Midbrain (tissue), 1 donor: ENCODE results near the gene TARBP1.
"Not testable (repeated sequence)": the region's sequence is repeated elsewhere in the genome, so short reads cannot be mapped to it uniquely, and the experiment has no call there.

Experiments
- DNase-seq: peaks from one replicate; lab custom pipeline; 2025; lab: John Stamatoyannopoulos, UW

TARBP1 gene

DNA sequence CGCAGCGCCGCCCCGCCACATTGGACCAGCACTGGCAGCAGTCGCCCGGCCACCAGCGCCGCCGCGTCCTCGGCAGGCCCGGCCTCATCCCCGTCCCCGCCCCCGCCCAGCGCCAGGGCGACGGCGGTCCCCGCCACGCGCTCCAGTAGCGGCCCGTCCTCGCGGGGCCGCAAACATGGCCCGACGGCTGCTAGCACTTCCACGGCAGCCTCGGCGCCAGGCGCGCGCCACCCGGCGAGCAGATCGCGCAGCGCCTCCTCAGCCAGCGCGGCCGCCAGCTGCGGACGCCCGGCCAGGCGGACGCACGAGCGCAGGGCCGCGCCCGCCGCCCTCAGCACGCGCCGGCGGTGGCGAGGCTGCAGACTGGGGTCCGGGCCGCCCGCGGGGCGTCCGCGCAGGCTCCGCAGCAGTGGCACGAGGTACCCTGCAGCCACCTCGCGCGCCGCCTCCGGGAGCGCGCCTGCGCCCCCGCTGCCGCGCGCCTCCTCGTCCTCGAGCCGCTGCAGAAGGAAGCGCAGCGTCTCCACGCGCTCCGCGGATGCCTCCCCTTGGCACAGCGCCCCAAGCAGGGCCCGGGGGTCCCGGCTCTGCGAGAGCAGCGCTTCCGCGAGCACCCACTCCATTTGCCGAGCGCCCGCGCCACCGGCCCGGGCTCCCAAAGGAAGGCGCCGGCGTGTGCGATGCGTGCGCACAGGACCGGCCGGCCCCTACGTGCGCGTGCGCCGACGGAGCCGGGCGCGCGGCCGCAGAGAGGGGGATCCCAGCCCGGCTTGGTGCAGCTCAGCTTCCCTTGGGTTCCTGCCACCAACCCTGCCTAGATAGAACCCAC, at the start of gene TARBP1:
TSS of gene TARBP1 (minus strand) at position 699 of the 829 bp plus-strand sequence. CDS start at position 623, 76 bp downstream.
- DNase-seq, result peak; percentile 72

GRCh38 chr1:234528074-234528865, 49.3 kb upstream of the TARBP1 start:
- DNase-seq, result peak; percentile 46

GRCh38 chr1:234527346-234527745, 48.4 kb upstream of the TARBP1 start:
- no peak for DNase-seq

DNA sequence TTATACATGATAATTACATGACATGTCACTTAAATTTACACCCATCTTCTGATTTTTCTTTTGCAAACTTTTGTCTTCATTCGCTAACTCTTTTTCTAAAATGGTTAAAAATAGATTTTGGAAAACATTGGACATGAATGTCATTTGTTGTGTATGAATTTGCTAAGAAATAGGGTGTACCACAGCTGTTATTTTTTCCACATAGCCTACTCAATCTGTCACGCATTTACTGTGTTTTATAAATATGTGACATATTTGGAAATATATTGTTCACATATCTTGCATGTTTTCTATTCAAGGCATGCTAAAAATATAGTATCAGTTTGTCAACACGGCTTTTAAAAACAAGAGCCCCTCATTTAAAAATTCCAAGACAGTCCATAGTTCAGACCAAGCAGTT, 47.9 kb upstream of the TARBP1 start:
- DNase-seq, result no peak

DNA sequence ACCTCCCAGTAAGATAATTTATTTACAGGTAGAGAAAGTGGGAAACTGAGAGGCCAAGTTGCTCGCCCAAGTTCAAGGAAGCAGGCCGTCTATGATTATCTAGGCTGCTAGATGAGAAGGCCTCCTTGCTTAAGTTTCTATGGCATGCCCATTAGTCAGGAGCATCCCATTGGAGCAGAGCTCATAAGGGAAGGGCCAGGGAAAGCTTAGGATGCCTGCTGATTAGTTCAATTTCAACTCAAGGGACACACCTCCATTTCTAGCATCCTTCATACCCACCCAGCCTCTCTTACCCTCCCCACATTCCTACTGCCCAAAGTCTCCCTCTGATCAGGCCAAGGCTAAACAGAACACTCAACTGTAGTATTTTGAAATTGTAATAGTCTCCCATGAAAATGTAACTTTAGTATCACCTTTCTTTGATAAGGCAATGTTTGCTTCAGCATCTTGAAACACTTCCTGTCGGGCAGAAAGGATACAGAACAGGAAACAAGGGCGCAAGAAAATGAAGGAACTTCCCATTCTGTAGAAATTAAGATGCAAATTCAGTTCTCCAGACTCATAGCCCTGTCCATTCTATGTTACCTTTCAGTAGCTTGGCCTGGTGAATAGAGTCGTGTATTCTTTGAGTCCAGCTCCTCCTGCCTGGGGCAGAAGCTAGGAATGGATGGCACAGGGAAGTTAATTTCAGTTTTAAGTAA, 46.3 kb upstream of the TARBP1 start:
- no peak for DNase-seq

DNA sequence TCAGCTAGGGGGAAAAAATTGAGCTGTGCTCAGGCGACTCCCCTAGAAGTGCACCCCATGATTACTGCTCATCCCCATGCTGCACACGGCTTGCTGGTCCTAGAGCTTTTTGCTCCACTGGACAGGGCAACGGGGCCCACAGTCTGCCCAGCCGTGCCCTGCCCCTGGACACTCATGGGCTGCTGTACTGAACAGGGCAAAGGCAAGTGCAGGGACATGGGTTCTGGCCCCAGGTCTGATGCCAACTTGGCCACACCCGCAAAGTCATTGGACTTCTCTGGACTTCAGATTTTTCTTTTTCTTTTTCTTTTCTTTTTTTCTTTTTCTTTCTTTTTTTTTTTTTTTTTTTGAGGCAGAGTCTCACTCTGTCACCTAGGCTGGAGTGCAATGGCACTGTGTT, 42.9 kb upstream of the TARBP1 start:
- no peak for DNase-seq

DNA sequence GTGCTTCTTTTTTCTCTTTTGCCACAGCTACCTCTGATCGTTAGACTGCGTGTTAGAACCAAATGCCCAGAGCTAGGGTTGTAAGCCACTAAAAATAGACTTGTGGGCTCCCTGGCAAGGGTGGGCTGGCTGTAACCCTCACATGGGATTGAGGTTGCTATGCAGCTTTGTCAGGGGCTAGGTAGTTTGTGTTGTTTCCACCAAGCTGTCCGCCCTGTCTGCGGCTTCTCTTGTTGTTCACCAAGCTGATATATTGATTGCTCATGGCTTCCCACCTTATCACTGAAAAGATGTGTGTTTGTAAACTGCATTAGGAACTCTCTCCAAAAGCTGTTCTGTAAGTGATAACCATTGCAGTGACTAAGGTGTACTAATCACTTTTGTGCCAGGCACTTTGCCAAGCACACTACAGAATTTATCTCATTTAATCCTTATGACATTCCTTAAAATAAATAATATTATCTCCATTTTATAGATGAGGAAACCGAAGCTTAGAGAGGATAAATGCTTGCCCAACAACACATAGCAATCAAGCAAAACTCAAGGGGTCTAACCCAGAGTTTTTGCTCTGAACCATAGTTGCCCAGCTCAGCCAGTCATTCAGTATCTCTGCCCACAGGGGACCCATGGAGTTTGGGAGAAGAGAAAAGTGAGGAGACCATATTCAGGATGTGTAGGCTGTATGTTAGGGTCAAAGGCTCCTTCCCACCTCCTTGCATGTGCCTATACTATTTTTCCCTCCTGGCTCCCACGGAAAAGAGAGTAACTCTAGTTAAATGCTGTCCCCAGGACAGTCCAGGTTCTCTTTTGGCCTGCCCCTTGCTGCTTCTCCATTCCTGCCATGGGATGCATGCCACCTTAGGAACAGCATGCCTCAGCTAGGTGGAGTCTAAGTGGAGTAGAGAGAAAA, 42.2 kb upstream of the TARBP1 start:
- DNase-seq, result no peak

GRCh38 chr1:234519506-234519905, 40.5 kb upstream of the TARBP1 start:
- DNase-seq, result no peak

GRCh38 chr1:234518876-234519275, 39.9 kb upstream of the TARBP1 start:
- DNase-seq, result no peak

DNA sequence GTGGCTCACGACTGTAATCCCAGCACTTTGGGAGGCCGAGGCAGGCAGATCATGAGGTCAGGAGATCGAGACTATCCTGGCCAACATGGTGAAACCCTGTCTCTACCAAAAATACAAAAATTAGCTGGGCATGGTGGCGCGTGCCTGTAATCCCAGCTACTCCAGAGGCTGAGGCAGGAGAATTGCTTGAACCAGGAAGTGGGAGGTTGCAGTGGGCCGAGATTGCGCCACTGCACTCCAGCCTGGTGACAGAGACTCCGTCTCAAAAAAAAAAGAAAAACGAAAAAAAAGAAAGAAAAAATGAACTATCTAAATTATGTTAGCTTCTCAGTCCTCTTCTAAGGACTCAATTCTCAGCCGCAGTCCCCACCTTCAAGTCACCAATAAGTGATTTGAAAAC, 39.1 kb upstream of the TARBP1 start:
- DNase-seq, result not testable (repeated sequence)

DNA sequence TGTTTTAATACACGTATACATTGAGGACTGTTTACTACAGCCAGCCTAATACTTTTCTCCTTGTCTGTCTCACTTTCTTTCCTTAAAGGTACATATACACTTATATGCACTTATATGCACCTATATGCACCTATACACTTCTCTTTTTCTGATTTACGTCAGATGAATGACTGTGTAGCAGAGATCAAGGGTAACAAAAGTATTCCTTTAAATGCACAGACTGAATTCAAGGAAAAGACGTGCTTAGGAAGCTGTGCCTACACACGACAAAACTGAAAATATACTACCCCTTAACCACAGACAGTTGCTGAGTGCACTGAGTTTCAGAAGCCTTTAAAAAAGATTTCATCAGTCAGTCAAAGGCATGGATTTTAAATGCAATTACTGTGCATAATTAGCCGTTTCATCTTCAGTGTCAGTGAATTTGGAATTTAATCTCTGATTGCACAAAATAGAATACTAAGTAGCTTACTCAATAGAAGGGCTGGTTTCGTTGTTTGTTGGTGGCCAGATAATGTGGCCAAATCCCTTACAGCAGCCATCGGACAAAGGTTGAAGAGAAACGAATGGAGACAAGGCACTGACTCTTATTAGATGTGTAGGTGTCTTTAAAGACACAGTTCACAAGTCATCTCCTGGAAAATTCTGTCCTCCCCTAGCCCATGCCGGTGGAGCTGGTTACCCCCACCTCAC, 38.3 kb upstream of the TARBP1 start:
- DNase-seq, result no peak

GRCh38 chr1:234515821-234516241, 36.9 kb upstream of the TARBP1 start:
- DNase-seq, result no peak

GRCh38 chr1:234515411-234515810, 36.4 kb upstream of the TARBP1 start:
- DNase-seq, result no peak

- DNase-seq, result no peak
Observed at GRCh38 chr1:234512451-234512861, 33.5 kb upstream of the TARBP1 start.

DNA sequence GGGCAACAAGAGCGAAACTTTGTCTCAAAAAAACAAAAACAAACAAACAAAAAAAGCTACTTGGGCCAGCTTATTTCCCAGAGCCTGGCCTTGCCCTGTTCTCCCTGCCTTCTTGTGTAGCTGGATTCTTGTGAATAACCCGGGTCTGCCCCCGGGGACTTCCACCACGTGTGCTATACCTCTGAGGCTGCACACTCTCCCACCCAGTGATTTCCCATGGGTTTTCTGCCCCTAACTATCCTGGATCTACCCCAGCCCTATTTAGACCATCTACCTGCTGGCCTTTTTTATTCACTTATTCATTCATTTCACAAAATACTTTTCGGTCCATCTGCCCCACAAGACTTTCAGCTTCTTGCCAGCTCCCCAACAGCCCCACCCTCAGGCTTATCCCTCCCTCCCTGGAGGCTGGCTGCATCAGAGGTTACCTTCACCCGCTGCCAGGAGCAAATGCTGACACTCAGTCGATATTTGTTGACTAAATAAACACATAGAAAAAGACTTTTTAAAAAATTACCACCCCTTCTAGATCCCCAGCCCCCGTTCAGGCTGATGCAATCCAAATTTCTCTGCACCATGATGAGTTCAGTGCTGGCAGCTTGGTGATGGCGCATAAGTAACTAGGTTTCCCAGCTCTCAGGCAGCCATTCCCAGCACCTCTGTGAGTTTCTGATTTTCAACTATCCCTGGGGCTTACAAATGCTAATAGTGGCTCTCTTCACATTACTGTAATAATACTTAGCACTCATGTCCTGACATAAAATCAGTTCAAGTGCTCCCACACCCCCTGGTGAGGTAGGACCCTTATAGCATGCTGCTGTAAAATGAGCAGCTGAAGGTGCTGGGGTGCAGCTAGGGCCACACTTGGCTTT, 30.7 kb upstream of the TARBP1 start:
- no peak for DNase-seq

- no peak for DNase-seq
Observed at GRCh38 chr1:234507626-234508387, 28.8 kb upstream of the TARBP1 start.

DNA sequence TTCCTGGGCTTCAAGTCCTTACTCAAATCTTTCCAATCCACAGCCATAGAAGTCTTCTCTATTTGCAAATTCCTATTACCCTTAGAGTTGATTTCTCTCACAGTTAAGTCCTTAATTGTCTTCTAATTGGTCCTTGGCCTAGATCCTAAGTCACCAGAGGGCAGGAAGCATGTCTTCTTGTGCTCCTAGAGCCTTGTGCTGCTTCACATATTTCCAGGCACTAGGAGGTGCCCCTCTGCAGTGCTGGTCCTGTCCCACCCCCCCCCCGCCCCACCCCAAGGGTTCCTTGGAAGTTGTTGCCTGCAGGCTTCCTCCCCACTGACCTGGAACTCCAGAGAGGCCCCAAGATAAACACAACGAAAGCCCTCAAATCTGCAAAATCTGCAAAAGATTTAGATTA, 28.1 kb upstream of the TARBP1 start:
- no peak for DNase-seq

DNA sequence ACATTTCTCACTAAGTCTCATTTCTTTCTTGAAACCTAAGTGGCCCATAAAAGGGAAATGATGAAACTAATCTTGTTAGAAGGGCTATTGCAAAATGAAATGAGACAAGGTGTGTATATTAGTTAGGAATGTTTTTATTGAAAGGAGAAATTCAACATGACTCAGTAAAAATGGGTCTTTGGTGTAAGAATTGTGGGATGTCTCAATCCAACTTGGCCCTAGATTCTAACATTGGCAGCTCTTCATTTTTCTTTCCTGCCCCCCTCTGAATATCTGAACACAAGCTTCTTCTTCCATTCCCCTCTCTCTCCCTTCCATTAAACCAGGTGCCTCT, 26.8 kb upstream of the TARBP1 start:
- no peak for DNase-seq
